ENCODE data around the gene TTC39A. TPM values are rescaled to one million over a fixed set of nuclear protein-coding genes. Genes with fewer than 3 reads are reported as not detected.

TTC39A gene
- total RNA-seq, 1 donor from 2014 or later, result not detected

GRCh38 chr1:51316113-51316845 is 14.1 kb downstream of the TTC39A start:
- intact Hi-C loops (cut with micrococcal nuclease), result no loop called here

GRCh38 chr1:51314974-51315373 is 15.4 kb downstream of the TTC39A start:
- intact Hi-C loops (cut with micrococcal nuclease), result no loop called here

GRCh38 chr1:51313961-51314777 is 16.2 kb downstream of the TTC39A start:
- intact Hi-C loops (cut with micrococcal nuclease), result no loop called here

- intact Hi-C loops (cut with micrococcal nuclease), result no loop called here
Observed at GRCh38 chr1:51313268-51313852, 17.0 kb downstream of the TTC39A start.

- intact Hi-C loops (cut with micrococcal nuclease), result no loop called here
Observed at GRCh38 chr1:51312718-51313117, 17.6 kb downstream of the TTC39A start.

- intact Hi-C loops (cut with micrococcal nuclease), result no loop called here
Observed at GRCh38 chr1:51311826-51312225, 18.5 kb downstream of the TTC39A start.

GRCh38 chr1:51310871-51311613 is 19.3 kb downstream of the TTC39A start:
- intact Hi-C loops (cut with micrococcal nuclease), result no loop called here

GRCh38 chr1:51309291-51309690 is 21.1 kb downstream of the TTC39A start:
- intact Hi-C loops (cut with micrococcal nuclease), result no loop called here

- intact Hi-C loops (cut with micrococcal nuclease), result no loop called here
Observed at GRCh38 chr1:51308636-51309035, 21.7 kb downstream of the TTC39A start.

GRCh38 chr1:51306950-51307349 is 23.4 kb downstream of the TTC39A start:
- intact Hi-C loops (cut with micrococcal nuclease), result no loop called here

- intact Hi-C loops (cut with micrococcal nuclease), result no loop called here
Observed at GRCh38 chr1:51305371-51305823, 25.0 kb downstream of the TTC39A start.

GRCh38 chr1:51304360-51304759 is 26.0 kb downstream of the TTC39A start:
- intact Hi-C loops (cut with micrococcal nuclease), result no loop called here

- intact Hi-C loops (cut with micrococcal nuclease), result no loop called here
Observed at GRCh38 chr1:51303751-51304251, 26.6 kb downstream of the TTC39A start.

GRCh38 chr1:51303315-51303714 is 27.0 kb downstream of the TTC39A start:
- intact Hi-C loops (cut with micrococcal nuclease), result no loop called here

GRCh38 chr1:51302746-51303145 is 27.6 kb downstream of the TTC39A start:
- intact Hi-C loops (cut with micrococcal nuclease), result no loop called here

GRCh38 chr1:51302270-51302669 is 28.1 kb downstream of the TTC39A start:
- intact Hi-C loops (cut with micrococcal nuclease), result no loop called here

GRCh38 chr1:51301844-51302162 is 28.6 kb downstream of the TTC39A start:
- intact Hi-C loops (cut with micrococcal nuclease), result no loop called here

- intact Hi-C loops (cut with micrococcal nuclease), result no loop called here
Observed at GRCh38 chr1:51301152-51301843, 29.1 kb downstream of the TTC39A start.

- intact Hi-C loops (cut with micrococcal nuclease), result no loop called here
Observed at GRCh38 chr1:51299981-51300670, 30.2 kb downstream of the TTC39A start.

- intact Hi-C loops (cut with micrococcal nuclease), result no loop called here
Observed at GRCh38 chr1:51299185-51299885, 31.0 kb downstream of the TTC39A start.

Measured in T-helper 1 cell treated with Interleukin-12 subunit alpha and Interleukin-12 subunit beta and Interleukin-4 antibody, amounts not matched to agents 30 ng/mL and 1 ng/mL, for 36 hours (primary cell).